ENCODE data around the gene DHRSX.
"Not testable (repeated sequence)": the region's sequence is repeated elsewhere in the genome, so short reads cannot be mapped to it uniquely, and the experiment has no call there.

DNA sequence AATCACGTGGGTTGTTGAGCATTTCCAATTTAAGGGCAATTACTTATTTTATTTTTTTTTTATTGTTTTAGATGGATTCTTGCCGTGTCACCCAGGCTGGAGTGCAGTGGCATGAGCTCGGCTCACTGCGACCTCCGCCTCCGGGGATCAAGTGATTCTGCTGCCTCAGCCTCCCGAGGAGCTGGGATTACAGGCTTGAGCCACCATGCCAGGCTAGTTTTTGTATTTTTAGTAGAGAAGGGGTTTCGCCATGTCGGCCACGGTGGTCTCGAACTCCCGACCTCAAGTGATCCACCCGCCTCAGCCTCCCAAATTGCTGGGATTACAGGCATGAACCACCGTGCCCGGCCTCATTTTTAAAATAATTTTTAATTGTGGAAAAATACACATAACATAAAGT lies 111.0 kb downstream of the DHRSX start:
- TF ChIP-seq, protein P1, sequence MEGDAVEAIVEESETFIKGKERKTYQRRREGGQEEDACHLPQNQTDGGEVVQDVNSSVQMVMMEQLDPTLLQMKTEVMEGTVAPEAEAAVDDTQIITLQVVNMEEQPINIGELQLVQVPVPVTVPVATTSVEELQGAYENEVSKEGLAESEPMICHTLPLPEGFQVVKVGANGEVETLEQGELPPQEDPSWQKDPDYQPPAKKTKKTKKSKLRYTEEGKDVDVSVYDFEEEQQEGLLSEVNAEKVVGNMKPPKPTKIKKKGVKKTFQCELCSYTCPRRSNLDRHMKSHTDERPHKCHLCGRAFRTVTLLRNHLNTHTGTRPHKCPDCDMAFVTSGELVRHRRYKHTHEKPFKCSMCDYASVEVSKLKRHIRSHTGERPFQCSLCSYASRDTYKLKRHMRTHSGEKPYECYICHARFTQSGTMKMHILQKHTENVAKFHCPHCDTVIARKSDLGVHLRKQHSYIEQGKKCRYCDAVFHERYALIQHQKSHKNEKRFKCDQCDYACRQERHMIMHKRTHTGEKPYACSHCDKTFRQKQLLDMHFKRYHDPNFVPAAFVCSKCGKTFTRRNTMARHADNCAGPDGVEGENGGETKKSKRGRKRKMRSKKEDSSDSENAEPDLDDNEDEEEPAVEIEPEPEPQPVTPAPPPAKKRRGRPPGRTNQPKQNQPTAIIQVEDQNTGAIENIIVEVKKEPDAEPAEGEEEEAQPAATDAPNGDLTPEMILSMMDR (IDR thresholded peaks at IDR 0.05; ENCODE audit: low read depth, low read length) = not testable (repeated sequence)
- not testable (repeated sequence) for TF ChIP-seq POLR2A (IDR thresholded peaks at IDR 0.05; ENCODE audit: extremely low read depth, insufficient read length); MYC (IDR thresholded peaks at IDR 0.05; ENCODE audit: low read depth, low read length)

All from NB4 (cell line).